Stimulated activated CD4-positive, alpha-beta T cell treated with anti-CD3 and anti-CD28 coated beads, Interleukin-2, amount 100 ng/mL, for 4 hours (primary cell): Measurements from ENCODE around the gene QRFP.
A peak's percentile ranks its signal among the peaks of the same experiment; 100 is the strongest.

Source experiments
- DNase-seq: peaks from one replicate; pipeline ENCODE4 v3.0.0-alpha.2; 2020; ENCODE audit warnings: low read depth

The QRFP gene, protein sequence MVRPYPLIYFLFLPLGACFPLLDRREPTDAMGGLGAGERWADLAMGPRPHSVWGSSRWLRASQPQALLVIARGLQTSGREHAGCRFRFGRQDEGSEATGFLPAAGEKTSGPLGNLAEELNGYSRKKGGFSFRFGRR

DNA sequence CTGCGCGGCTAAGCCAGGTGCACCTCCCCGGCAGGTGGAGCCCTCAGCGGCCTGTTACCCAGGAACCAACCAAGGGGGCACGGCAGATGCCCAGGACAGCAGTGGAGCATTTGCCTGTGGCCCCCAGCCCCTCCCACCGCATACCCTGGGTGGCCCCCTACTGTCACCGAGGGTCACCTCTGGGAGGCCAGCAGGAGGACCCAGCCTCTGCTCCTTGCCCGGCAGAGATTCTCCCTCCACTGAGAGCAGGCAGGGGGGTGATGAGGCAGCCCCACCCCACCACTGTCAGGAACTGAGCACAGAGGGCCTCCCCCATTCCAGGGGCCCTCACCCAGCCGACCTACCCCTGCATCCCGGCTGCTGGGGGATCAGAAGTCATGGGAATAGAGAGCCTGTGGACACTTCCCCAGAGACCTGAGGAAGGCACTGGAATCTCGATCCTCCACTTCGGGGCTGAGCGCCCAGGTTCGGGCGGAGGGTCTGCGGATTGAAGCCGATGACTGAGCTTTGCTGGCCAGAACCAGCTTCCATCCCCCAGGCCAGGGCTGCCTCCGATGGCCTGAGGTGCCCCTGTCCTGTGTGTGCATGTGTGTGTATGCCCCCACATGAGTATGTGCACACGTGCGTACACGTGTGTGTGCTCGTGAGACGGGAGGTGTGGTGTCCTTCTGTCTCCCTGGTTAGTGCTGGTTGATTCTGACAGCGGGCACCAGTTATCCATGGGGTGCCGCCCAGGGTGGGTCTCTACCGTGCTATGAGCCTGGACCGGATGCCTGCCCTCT lies at the start of gene QRFP:
QRFP (minus strand) TSS at position 580 of the 782 bp plus-strand sequence. CDS start 2,974 bp downstream, outside the sequence.
- DNase-seq, result no peak

DNA sequence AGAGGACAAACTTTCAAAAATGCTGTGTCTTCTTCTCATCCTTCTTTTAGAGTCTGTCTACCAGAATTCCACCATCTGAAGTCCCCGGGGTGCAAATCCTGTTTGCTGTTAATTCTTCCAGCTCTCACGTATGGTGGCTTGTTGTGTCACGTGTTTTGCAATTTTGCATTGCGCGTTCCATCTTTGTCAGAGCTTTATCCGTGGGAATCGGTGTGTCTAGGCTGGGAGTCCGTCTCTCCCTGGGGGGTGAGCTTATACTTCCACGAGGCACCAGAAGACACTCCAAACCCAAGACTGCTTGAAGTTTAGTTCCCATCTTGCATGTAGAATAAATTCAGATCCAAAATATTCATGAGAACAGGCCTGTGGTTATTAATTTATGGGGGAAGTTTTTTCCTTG lies 48.6 kb upstream of the QRFP start:
- no peak for DNase-seq

DNA sequence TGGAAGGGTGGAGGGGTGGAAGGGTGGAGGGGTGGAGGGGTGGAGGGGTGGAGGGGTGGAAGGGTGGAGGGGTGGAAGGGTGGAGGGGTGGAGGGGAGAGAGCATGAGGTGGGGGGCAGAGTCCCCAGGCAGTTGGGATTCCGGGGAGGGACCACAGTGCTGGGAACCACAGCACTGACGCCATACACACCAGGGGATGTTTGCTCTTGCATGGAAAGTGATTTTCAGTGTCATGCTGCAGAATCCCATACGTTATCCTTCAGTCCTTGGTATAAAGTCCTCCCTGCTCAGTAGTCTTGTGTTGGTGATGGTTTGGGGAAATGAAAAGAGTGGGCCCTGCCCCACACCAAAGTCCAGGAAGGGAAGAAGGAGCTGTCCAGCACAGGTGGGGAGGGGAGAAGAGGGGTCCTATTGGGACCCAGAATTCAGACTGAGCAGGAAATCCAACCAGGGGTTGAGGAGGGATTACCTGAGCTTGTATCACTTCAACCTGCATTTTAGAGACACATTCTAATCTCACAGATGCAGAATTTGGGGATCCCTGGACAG lies 48.0 kb upstream of the QRFP start:
- DNase-seq, result no peak

DNA sequence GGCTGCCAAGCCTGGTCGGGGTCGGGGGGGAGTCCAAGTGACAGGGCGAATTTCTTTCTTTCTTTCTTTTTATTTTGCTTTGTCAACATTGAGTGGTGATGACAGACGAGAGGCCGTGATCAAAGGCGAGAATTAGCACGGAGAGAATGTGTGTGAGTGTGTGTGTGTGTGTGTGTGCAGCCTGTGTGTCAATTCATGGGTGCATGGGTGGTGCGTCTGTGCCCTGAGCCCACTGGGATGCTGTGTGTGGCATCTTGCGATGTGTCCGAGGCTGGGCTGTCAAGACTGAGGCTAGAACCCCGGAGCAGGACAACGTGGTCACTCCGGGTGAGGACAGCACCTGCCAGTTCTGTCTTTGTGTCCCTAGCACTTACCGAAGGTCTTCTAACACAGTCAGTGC lies 47.2 kb upstream of the QRFP start:
- DNase-seq, result no peak

DNA sequence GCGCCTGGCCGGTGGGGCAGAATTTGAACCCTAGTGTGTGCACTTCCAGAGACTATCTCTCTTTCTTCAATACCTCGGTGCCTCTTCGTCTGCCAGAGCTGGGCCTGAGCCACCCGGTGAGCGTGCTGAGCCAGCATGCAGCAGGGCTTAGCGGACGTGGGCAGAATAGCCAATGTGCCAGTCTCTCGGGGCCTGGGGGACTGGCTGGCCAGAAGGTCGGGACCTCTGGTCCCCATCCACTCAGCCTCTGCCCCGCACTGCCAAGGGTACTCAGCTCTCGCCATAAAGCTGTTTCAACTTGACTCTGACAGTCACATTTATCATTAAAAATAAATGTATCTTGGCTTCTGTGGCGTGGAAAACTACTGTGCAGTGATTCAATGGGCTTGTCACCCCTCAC lies 46.6 kb upstream of the QRFP start:
- no peak for DNase-seq

DNA sequence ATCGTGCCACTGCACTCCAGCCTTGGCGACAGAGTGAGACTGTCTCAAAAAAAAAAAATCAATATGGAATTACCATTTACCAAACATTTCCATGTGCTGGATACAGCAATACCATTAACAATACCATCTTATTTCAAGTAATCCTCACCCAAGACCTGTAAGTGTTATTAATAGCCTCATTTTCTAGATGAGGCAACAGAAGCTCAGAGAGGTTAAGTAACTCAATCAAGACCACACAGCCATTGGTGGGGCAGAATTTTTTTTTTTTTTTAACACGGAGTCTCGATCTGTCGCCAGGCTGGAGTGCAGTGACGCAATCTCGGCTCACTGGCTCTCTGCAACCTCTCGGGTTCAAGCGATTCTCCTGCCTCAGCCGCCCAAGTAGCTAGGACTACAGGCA lies 46.1 kb upstream of the QRFP start:
- DNase-seq, result no peak

DNA sequence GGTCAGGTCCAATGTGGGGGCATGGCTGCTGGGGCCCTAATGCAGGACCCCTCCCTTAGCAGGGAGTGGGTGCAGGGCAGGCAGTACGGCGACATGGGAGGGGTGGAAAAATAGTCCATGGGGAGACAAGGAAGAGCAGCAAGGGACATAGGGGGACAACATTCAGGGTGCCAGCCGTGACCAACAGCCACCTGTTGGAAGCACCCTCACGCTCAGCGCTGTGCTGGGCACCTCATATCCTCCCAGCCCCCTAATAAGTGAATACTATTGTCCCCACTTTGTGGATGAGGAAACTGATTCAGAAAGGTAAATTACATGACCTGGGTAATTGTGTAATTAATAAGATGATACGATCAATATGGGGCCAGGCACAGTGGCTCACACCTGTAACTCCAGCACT lies 45.5 kb upstream of the QRFP start:
- no peak for DNase-seq

DNA sequence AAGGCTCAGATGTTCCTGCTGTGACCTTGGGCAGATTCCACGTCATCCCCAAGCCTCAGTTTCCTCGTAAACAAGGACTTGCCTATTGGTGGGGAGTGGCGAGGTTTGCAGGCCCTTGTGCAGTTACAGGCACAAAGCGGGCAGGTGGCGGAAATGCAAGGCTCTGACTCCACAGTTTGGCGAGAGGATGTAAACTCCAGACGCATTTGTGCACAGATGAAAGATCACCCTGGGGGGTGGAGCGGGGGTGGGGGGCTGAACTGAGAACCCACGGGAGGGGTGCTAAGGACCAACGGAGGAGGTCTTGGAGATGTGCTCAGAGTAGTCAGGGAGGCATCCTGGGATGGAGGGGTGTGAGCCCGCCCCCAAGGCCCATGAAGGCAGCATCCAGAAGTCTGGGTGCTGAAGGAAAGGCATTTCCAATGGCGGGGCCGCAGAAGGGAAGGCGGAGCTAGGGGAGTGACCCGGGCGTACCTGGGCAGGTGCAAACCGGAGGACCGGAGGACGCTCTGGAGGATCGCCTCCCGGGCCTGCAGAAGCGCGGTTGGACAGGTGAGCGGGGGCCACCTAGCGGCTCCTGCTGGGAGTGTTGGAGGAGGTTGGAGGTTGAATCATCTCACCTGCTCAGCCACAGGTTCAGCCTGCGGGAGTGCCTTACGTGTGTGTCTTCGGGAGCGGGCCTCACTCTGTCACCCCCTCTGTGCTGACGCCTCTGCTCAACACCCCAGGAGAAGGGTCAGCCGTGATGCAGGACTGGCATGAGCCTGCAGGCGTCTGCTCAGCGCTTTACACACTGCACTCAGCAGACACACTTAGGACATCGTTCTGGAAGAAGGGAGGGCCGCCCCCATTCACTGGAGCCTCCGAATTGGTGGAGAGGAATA lies 44.3 kb upstream of the QRFP start:
- DNase-seq, result peak; percentile 48

DNA sequence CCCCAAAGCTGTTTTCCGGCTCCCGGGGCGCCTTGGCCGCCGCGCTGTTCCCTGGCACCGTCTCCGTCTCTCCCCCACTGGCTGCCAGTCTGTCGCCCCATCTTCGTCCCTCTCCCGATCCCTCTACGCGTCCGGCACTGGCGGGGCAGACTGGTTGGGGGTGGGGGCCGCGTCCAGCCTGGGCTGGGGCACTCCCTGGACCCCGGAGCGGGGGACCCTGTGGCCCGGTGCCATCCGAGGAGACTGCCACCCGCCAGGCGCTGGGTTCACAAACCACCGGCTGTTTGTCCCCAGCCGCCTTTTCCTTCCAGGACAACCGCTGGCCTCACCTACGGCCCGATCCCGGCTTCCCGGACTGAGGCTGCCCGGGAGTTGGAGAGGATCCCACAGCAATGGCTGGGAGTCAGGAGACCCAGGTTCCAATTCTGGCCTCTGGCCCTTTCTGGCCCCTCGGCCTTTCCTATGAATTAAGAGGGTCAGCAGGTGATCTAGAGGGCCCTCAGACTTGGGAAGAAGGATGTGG lies 43.5 kb upstream of the QRFP start:
- DNase-seq, result no peak

DNA sequence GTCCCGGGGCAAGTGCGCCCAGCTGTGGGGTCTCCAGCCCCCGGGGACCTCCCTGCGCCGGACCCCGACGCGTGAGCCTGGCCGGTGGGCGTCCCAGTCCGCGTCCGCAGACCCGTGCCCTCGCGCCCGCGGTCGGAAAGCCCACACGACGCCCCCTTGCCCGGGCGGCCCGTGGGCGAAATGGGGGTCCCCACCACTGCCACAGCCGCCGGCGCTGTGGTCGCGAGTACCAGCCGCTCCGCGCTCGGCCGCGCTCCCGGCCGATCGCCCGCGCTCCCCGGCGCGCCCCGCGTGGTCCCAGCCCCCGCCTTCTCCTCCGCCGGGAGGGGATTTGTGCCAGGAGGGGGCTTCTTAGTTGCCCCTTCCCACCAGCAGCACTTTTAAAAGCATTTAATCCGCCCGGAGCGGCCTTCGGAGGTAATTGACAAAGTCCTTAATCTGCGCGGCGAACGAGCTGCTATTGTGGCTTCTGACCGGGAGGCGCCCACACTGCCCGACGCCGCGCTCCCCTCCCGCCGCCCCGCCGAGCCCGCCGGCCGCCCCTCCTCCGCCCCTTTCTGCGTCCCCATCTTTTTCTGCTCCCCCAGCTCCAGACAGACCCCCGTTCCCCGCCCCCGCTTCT lies 42.9 kb upstream of the QRFP start:
- DNase-seq, result no peak

DNA sequence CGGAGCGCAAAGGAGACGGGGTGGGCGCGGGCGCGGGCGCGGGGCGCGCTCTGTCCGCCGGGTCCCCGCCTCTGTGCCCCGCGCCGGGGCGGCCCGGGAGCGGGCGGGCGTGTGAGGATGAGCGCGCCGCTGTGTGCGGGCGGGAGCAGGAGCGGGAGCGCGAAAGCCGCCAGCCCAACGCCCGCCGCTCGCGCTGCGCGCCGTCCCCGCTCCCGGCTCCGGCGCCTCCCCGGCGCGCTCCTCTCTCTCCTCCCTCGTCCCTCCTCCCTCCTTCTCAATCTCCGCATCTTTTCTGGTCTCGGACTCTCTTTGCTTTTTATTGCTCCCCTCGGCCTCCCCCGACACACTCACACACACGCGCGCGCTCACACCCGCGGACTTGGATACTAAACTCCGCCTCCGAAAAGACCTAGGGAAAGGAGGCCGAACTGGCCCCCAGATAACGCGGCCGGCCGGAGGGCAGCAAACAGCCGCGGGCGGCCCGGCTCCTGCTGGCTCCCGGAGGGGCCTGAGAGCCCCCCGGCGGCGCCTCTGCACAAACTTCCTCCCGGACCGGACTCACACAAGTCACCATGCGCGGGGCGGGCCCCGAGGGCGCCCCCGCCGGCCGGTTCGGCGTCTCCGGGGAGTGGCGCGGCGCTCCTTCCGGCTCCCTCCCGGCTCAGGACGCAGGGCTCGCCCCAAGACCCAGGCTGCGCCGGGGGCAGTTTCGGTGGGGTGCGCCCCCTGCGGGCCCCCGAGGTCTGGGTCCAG lies 42.2 kb upstream of the QRFP start, which contains the start of gene FIBCD1:
FIBCD1 (minus strand) TSS at position 596 of the 753 bp plus-strand sequence. CDS start 640 bp downstream, outside the sequence.
- DNase-seq, result no peak

DNA sequence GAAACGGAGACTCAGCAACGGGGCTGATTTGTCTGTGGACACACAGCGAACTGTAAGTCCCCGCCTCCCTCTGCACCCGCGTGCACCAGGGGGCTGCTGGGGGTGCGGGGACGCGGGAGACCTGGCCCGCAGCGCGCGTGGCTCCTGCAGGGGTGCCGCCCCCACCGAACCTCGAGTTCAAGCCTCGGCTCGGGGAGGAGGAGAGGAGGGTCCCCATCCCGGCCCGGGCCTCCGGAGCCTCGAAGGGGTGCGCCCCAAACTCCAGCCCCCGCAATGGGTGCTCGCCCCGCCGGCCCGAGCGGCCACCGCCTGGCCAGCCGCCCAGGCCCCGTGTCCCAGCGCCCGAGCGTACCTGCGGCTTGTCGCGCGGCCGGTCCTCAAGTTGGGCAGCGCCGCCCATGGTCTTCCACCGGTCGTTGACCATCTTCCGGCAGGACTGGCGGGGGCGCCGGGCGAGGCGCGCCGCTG lies 41.6 kb upstream of the QRFP start:
- DNase-seq, result no peak

DNA sequence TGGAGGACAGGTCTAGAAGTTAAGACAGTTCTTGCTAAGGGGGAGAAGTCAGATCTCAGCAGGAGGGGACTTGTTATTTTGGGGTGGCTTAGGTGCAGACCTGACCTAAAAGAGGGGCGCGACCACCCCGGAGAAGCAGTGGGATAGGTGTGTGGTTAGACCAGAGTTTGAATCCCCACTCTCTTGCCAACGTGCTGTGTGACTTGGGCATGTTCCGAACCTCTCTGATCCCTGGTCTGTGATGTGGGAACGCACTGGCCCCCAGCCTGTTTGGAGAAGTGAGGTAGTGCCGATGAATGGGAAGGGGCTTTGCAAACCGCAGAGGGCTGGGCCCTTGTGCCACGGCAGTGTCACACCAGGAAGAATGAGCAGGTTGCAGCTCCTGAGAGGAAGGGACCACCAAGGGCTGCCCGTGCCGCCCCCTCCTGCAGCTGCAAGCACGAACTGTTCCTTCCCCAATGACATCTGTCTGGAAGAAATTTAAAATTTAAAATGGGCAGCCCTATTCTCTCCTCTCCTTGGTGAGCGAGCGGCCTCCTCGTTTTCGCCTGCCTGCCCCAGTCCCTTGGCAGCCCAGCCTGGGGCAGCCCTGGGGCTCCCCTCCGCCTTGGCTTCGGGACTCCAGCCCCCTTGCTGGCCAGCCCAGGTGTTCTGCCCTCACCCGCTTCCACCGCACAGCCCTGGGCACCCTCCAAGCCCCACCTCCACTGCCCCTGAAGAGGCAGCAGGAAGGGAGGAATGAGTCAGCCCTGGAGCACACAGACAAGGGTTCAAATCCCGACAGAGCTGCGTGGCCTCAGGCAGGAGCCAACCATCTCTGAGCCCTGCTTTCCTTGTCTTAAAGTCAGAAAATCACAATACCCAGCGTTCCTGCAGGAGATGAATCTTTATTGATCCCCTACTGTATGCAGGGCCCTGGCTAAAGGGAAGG lies 40.8 kb upstream of the QRFP start:
- DNase-seq, result no peak

DNA sequence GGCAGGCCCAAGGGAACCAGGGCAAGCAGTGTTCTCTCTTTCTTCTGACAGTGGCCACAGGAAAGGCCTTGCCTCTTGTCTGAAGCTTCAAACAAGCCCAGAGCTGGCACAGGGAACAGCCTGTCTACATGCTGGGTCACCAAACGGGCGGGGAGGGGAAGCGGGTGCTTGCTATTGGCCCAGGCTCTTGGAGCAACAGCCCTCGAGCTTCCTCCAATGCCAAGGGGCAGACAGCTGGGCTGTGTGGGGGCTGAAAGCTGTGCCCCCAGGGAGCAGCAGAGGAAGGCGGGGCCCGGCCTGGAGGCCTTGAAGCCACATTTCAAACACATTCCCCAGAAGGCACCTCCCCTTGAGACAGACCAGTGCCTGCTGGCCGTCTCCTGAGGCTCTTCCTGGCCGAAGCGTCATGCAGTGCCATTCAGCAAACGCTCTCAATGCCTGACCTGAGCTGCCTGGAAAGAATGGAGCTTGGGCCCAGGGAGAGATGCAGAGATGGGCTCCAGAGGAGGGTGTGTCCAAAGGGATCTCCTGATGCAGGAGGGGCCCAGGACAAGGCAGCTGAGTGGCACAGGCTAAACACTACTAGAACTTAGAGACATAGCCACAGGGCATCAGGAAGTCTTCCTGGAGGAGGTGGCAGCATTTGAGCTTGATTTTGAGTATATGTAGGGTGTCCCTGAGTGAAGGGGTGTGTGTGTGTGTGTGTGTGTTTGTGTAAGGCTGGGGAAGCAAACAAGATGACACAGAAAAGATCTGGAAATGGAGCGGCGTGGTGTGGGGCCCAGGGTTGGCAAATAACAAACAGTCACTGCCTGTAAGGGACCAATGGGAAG lies 39.9 kb upstream of the QRFP start:
- no peak for DNase-seq

DNA sequence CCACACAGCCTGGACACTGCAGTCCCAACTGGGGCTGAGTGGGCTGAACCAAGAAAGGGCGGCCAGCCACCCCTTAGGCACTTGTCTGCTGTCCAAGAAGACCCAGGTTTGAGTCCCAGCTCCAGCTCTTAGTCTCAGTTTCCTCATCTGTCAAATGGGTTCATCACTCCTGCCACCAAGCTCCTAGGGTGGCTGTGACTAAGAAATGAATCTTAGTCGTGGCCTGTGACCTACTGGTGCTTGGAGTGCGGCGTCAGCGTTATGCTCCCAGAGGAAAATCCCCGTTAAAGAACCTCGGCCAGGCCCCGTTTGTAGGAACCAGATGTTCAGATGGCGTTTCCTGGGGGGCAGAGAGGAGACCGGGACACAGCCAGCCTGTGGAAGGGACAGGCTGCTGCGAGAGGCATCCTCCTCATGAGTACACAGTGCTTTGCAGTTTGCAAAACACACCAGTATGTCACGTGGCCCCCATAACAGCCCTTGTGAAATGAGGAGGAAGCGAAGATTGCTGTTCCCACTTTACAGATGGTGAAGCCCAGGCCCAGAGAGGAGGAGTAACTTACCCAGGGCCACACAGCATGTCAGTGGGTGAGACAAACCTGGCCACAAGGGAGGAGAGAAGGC lies 39.1 kb upstream of the QRFP start:
- DNase-seq, result no peak

DNA sequence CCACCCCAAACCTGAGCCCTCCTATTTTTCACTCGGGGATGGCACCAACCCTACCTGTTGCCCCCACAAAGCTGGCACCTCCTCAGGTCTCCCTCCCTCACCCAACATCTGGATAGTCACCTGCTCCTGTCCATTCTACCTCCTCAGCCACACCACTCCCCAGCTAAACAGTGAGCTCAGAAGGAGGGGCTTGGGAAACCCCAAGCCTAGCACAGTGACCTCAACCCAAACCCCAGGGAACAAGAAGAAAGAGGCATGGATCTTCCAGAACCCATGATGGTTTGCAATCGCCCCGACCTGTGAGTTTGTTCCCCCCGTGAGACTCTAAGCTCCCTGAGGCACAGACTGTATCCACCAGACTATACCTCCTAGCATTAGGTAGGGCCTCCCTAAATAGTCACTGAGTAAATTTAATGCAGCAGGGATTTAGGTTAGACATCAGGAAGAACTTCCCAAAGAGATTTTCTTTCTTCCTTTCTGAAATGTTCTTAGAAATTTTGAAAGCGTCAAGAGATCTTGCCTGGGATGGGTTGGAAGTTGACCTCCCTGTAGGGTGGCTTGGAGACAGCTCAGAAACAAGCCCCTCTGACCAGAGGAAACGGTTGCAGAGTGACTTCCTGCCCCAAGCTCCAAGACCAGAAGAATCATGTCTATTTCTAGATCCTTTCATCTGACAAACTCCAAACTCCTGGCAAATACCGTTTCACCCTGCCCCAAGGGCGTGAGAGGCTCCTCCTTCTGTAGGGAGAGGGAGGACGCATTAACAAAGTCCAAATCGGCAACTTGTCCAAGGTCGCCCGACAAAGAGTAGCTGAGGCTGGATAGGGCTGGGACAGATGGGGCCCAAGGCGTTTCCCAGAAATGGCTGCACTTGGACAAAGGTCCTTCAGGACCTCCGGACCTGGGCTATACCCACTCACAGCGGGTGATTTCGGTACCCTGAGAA lies 38.4 kb upstream of the QRFP start:
- no peak for DNase-seq

DNA sequence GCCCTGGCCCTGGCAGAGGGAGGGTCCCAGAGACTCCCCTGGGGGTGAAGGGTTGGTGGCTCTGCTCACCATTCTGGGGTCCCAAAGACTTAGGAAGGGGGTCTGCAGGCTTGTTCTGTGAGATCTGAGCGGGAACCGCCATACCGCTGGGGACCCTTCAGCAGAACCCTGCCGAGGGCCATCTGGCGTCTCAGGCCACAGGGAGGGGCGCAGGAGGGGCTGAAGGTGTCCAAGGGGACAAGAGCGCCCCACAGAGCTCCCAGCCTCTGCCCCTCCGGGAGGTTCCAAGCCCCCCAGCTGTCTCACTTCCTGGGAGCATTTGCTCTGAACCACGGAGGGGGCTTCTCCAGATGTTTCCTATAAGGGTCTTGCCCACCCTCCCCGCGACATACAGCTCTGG lies 37.6 kb upstream of the QRFP start:
- DNase-seq, result no peak
